GM21737 (cell line): Measurements from ENCODE around the gene GPALPP1.
A peak's percentile ranks its signal among the peaks of the same experiment; 100 is the strongest.
"Not testable (repeated sequence)": the region's sequence is repeated elsewhere in the genome, so short reads cannot be mapped to it uniquely, and the experiment has no call there.

ENCODE experiments used
- ATAC-seq: cut with Tn5 transposase; IDR thresholded peaks from one replicate; pipeline ENCODE4 v1.9.1; 2021; ENCODE audit warnings: mild to moderate bottlenecking, moderate library complexity; ENCODE audit not compliant: unreplicated experiment

Gene GPALPP1

GRCh38 chr13:45004096-45004495 lies 14.8 kb downstream of the GPALPP1 start:
- ATAC-seq, result no peak

DNA sequence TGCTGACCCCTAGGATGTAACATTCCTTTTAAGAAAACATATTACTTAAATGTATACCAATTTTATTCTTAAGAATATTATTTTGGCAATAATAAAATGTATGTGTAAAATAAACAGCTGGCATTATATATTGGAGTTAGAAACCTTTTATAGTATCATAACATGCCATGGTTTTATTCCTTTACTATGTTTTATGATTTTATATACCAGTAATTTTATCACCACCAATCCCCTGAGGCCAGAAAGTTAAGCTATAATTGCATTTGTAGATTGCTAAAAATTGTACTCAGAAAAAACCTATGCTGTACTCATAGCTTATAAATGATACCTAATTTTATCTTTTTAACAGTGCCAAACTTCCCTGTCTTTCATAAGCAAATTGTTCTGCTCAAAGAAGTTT lies 17.9 kb downstream of the GPALPP1 start:
- ATAC-seq, result no peak

DNA sequence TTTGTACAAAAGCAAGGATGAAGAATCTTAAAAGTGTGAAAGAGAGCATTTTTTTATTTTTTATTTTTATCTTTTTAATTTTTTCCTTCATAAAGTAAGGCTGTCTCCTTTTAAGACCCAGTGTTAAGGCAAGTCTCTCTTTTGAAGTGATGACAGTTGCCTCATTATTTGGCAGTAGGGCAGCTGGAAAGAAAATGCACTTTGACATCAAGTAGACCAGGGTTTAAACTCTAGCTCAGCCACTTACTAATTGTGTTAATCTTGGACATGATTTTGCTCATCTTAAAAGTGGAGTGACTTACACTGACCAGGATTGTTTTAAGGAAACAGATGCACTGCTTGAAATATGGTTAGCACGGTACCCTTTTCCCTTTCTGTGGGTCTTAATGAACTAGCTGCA lies 18.5 kb downstream of the GPALPP1 start:
- ATAC-seq, result no peak

GRCh38 chr13:45011198-45011597 lies 21.9 kb downstream of the GPALPP1 start:
- no peak for ATAC-seq

- no peak for ATAC-seq
Observed at GRCh38 chr13:45015300-45015699, 26.0 kb downstream of the GPALPP1 start.

DNA sequence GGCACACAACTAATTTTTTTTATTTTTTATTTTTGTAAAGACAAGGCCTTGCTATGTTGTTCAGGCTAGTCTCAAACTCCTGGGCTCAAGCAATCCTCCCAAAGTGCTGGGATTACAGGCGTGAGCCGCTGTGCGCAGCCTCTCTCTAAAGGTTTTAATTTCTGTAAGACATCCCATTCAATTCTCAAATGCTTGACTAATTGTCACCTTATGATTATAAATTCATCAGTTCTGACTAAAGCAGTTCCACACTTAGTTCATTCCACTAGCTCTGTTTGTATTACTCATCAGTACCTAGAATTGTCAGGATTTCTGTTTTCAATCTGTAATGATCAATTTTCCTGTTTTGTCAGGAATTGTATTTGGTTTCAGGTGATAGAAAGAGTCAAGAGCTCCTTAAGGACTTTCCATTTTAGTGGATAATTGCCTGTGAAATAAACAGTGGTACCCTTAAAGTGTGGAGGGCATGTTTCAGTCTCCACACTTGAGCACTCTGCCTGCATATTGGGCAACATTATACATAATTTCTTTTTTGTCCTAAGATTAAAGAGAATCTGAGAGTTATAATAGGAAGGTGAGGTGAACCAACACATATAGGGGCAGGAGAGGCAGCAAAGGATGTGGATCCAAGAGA lies 27.6 kb downstream of the GPALPP1 start:
- ATAC-seq, result no peak

DNA sequence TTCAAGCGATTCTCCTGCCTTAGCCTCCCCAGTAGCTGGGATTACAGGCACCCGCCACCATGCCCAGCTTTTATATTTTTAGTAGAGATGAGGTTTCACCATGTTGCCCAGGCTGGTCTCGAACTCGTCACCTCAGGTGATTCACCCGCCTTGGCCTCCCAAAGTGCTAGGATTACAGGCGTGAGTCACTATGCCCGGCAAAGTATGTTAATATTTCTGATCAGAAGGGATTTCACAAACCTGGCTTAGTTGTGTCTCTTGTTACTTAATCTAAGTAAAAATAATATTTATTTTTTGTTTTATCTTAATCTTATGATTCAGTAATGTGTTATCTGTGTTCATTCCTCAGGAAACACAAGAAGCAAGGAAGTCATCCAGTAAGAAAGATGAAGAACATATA lies 30.6 kb downstream of the GPALPP1 start:
- ATAC-seq, result not testable (repeated sequence)

DNA sequence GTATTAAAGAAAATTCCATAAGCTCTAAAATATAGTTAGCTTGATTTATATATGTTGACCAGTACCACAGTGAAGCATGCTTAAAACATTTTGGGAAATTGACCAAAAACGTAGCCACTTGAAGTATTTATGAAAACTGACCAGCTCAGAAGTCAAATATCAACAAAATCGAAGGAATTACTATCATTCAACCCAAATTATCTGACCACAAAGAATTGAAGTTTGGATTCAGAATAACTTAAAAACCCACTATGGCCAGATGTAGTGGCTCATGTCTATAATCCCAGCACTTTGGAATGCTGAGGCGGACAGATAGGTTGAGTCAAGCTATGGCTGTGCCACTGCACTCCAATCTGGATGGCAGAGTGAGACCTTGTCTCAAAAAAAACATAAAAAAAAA lies 31.9 kb downstream of the GPALPP1 start:
- ATAC-seq, result no peak

- no peak for ATAC-seq
Observed at GRCh38 chr13:45024847-45025246, 35.5 kb downstream of the GPALPP1 start.

DNA sequence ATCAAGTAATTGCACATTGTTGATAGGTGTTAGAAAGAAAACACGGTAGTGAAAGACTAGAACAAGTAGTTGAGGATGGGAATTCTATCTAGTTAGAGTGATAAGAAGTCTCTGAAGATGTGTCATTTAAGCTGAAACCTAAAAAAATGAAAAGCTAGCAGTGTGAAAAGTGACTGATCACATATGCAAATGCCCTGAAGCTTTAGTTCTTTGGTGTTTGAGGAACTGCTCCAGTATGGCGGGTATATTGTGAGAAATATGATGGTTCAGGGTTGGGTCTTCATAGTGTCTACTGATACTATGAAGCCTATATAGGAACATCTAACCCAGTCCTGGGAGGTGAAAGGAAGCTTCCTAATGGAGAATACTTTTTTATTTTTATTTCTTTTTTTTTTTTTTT lies 45.0 kb downstream of the GPALPP1 start:
- no peak for ATAC-seq

DNA sequence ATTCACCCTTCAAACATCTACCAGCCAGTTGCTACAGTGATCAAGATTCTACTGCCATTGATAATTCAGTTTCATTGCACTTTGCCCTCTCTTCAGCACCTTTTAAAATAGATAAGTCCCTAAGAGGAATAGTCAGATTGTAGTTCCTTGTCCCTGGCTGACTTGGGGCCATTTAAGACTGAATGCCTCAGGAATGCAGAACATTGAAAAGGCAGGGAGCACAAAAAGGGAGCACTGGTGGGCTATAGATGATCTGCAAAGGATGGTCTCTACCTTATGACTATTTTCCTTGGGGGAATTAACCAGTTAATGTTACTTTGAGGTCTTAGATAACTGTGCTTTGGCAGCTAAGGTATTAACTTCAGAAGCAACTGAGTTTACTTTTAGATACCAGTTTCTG lies 46.9 kb downstream of the GPALPP1 start:
- no peak for ATAC-seq

GRCh38 chr13:45040173-45040572 lies 50.8 kb downstream of the GPALPP1 start:
- no peak for ATAC-seq

DNA sequence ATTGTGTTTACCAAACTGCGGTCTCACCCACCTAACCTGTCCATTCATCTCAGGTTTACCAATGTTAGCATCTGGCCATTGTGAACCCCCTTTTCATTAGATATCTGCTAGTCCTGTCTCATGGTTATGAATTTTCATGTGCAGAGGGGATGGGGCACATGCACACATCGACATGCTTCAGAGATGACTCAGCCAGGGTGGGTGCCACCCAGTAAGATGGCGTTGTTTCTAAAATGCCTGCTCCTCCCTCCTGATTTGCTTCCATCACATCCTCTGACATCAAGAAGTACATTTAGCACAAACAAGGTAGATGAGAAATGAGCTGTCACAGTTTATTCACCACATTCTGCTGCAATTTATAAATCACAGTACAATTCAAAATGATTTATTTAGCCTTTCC lies 51.3 kb downstream of the GPALPP1 start:
- ATAC-seq, result no peak

DNA sequence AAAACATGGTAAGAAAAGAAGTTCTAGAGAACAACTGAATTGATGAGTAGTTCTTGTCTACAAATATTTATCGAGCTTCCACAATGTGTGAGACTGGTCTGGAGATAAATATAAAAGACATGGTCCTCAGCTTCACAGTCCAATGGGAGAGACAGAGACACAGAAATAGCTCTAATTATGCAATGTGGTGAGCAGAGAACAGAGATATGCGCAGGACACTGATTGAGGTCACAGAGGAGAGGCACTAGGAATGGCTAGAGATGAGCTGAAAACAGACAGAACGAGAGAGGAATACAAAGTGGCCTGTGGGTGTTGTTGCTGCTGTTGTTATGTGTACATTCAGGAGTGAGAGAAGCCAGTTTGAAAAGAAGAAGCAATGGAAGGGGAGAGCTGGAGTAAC lies 53.2 kb downstream of the GPALPP1 start:
- ATAC-seq, result no peak

DNA sequence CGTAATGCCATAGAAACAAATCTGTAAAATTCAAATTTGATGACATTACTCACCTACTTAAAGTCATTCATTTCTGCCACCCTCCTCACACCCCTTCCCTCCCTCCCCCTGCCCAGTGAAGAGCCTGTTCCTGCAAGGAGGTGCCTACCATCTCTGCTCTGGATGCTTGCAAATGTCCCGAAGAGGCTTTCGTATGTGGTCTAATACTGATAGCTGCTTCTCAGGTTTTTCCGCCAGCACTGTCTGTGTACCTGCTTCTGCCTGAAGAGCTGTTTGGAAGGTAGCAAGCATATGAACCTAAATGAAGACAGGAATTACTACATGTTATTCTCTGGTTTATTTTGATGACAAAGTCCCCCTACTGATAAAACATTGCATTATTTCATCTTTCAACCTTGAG lies 57.1 kb downstream of the GPALPP1 start:
- ATAC-seq, result no peak

- peak; percentile 64 for ATAC-seq
Observed at GRCh38 chr13:45047394-45048310, 58.3 kb downstream of the GPALPP1 start.

DNA sequence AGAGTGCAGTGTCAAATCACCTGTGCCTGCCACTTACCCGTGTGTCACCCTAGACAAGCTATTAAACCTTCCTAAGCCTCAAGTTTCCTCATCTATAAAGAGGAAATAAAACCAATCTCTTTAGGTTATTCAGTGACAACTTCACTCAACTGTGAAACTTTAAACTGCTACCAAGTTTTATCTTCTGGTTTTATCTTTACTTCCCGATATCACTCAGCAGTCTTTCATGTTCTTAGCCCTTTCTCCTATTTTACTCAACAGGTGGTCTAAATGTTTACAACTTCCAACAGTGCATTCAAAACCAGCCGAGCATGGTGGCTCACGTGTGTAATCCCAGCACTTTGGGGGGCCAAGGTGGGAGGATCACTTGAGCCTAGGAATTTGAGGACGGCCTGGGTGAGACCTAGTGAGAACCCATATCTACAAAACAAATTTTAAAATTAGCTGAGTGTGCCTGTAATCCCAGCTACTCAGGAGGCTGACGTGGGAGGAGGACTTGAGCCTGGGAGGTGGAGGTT lies 59.6 kb downstream of the GPALPP1 start:
- ATAC-seq, result no peak

GRCh38 chr13:45049478-45049877 lies 60.1 kb downstream of the GPALPP1 start:
- no peak for ATAC-seq

DNA sequence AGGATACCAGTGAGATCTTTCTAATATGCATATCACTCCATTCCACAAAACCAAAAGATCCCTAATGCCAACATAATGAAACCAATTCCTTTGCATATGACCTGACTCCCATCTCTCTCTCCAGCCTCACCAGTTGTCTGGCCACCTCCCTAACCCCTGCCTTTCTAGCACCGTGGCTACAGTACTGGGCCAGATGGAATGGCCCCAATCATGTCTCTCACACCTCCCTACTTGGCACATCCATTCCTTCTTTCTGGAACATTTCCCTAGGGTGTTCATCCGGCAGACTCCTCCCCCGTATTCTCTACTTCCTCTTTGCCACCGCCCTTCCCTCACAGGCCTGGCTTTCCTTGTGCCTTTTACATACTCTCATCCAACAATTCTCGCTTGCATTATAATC lies 62.0 kb downstream of the GPALPP1 start:
- ATAC-seq, result no peak

- ATAC-seq, result peak; percentile 67
Observed at GRCh38 chr13:45055198-45055901, 66.0 kb downstream of the GPALPP1 start.

DNA sequence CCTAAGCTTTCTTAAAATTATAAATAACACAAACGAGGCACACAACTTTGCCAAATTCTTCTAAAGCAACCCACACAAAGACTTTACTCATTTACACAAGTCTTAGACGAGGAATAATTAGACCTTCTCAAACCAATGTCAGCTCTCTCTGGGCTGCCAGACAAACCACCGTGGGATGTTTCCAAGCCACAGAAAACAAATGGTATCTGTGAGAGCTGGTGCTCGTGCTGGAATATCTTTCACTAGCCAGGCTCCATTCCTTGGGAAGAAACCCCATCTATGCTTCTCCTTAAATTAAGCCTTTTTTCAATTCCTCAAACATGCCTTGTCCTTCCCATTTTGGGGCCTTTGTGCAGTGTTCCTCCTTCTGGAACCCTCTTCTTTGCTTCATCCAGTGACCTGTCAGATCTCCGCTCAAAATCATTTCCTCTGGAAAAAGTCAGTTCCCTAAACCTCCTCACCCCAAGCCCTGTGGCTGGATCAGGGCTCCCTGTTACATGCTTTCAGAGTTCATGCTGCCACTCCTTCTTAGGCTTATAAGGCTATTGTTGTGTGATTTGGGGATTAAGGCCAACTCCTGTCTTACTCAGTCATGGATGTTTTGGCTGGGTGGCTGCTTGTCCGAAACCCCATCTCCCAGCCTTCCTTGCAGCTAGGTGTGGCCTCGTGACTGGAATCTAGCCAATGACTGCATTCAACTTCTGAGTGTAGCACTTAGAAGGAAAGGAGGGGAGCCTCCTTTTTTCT lies 66.7 kb downstream of the GPALPP1 start:
- no peak for ATAC-seq
